ENCODE measurements around the gene GLMP. TPM values are rescaled to one million over a fixed set of nuclear protein-coding genes. Genes with fewer than 3 reads are reported as not detected.

Gene GLMP
- total and polyA plus RNA-seq, 12 donors: 49.8 to 209 (median 139) TPM

DNA sequence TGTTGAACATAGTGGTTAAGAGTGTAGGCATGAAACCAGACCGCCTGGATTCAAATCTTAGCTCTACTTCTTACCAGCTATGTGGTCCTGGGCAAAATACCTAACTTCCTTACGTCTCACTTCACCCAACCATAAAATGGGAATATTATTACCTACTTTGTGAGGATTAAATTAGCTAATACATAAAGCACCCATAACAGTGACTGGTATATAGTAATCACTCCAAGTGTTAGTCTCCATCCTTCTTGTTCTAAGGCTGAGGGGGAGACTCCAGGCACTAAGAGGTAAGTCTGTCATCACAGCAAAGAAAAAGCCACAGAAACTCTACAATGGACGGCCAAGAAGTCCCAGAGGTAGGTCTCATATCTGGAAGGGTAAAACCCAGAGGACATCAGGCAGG, 15.6 kb downstream of the GLMP start:
- intact Hi-C loops (cut with DNase I): no loop called here
- no peak overlapping the region for H3K27ac ChIP-seq
- 90 to 94% (median 93%) methylated on average over 3 of the region's 3 CpGs for WGBS, 4 donors
- H3K4me1 ChIP-seq (replicated peaks in 1 of 2): peaks cover 16 to 26% of the 10 kb centered on the region in 2 donors
- no peak overlapping the region for H3K4me3 ChIP-seq
- no peaks in the 10 kb centered on the region for H3K27me3 ChIP-seq
- TF ChIP-seq, protein P1, sequence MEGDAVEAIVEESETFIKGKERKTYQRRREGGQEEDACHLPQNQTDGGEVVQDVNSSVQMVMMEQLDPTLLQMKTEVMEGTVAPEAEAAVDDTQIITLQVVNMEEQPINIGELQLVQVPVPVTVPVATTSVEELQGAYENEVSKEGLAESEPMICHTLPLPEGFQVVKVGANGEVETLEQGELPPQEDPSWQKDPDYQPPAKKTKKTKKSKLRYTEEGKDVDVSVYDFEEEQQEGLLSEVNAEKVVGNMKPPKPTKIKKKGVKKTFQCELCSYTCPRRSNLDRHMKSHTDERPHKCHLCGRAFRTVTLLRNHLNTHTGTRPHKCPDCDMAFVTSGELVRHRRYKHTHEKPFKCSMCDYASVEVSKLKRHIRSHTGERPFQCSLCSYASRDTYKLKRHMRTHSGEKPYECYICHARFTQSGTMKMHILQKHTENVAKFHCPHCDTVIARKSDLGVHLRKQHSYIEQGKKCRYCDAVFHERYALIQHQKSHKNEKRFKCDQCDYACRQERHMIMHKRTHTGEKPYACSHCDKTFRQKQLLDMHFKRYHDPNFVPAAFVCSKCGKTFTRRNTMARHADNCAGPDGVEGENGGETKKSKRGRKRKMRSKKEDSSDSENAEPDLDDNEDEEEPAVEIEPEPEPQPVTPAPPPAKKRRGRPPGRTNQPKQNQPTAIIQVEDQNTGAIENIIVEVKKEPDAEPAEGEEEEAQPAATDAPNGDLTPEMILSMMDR (IDR thresholded peaks at IDR 0.05): no peak
- no peak for TF ChIP-seq POLR2A (IDR thresholded peaks at IDR 0.05)
- peaks cover 0 to 40% of the 10 kb centered on the region in 2 donors for H3K36me3 ChIP-seq (replicated peaks in 1 of 2)
- no peak for DNase-seq
- H3K9me3 ChIP-seq (replicated peaks in 1 of 3): no peaks in the 10 kb centered on the region

DNA sequence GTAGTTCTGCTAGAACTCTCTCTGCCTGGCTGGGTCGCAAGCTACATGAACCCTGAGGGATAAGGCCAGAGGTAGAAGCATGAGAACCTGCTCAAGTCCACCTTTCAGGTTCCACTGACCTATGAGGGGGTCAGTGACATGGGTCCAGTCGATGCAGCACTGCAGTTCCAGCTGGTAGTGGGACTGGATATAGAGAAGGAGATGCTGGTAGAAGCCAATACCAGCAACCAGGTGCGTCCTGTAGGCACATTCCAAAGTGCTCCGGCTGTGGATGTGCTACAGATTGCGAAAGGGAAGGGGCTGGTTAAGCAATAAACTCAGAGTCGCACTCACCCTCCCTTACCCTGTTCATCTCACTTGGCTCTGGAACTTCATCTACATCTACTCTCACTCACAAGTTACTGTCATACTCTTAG, 18.5 kb downstream of the GLMP start:
- DNase-seq: peak in 1 of 7 donors; percentile 23
- TF ChIP-seq POLR2A (IDR thresholded peaks at IDR 0.05): no peak
- TF ChIP-seq, protein P1 (IDR thresholded peaks at IDR 0.05): no peak
- Histone ChIP-seq H3K4me1 (replicated peaks in 1 of 2) (peaks cover 11 to 15% of the 10 kb centered on the region in 2 donors), H3K27me3 (no peaks in the 10 kb centered on the region), H3K4me3 (no peak overlapping the region), H3K27ac (peak overlapping the region in 1 of 5 donors; percentile 2), H3K9me3 (replicated peaks in 1 of 3) (no peaks in the 10 kb centered on the region), H3K36me3 (replicated peaks in 1 of 2) (peaks cover 0 to 69% of the 10 kb centered on the region in 2 donors)
- WGBS, 4 donors: 57 to 75% (median 67%) methylated on average over 4 to 6 of the region's 6 CpGs
- intact Hi-C loops (cut with DNase I): no loop called here

DNA sequence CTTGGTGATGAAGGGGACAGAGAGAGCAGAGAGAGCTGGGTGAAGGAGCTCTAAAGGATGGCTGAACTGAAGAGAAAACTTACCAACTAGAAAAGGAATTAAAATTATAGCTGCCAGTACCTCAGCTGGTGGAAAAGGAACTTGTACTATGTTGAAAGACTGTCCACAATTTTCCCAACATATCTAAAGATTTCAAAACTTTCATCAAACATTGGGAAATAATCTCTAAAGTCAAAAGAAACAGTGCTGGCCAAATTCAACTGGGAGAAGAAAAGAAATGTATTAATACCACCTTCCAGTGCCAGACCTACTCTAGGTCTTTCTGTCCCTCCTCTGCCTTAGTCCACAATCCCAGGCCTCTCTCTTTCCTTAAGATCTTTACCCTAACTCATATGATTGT, 18.9 kb downstream of the GLMP start:
- Histone ChIP-seq H3K9me3 (replicated peaks in 1 of 3) (no peaks in the 10 kb centered on the region), H3K4me3 (no peak overlapping the region), H3K27me3 (no peaks in the 10 kb centered on the region), H3K4me1 (replicated peaks in 1 of 2) (peaks cover 8 to 11% of the 10 kb centered on the region in 2 donors), H3K36me3 (replicated peaks in 1 of 2) (peaks cover 0 to 73% of the 10 kb centered on the region in 2 donors), H3K27ac (peak overlapping the region in 1 of 5 donors; percentile 2)
- no peak for TF ChIP-seq POLR2A (IDR thresholded peaks at IDR 0.05)
- TF ChIP-seq, protein P1 (IDR thresholded peaks at IDR 0.05): no peak
- intact Hi-C loops (cut with DNase I): no loop called here
- no peak for DNase-seq

DNA sequence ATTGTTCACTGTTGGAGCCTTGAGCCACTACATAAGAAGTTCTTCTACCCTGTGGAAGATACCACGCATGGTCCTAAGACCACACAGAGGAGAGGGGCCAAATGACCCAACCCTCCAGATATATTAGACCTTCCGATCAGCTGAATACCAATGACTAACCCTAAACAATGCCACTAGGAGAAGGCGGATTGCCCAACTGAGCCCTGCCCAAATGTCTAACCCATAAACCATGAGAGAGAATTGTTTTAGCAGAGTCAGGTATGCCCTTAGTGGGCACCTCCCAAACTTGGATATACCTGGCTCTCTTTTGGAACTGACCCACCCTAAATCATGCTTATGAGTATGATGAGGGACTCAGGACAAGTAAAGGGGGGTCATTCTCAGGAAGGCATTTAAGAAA, 25.2 kb downstream of the GLMP start:
- H3K4me3 ChIP-seq: no peak overlapping the region
- no peak for DNase-seq
- H3K27ac ChIP-seq: no peak overlapping the region

More for the DNA sequence above, 25.2 kb downstream of the GLMP start:
- Histone ChIP-seq H3K4me1 (replicated peaks in 1 of 2) (no peaks in the 10 kb centered on the region), H3K27me3 (no peaks in the 10 kb centered on the region), H3K9me3 (replicated peaks in 1 of 3) (no peaks in the 10 kb centered on the region), H3K36me3 (replicated peaks in 1 of 2) (peaks cover 0 to 99% of the 10 kb centered on the region in 2 donors)
- intact Hi-C loops (cut with DNase I): no loop called here
- no peak for TF ChIP-seq POLR2A (IDR thresholded peaks at IDR 0.05)
- TF ChIP-seq, protein P1 (IDR thresholded peaks at IDR 0.05): no peak
- 94 to 100% (median 98%) methylated on average over 3 of the region's 3 CpGs for WGBS, 4 donors
